Endothelial cell of umbilical vein (primary cell): Measurements from ENCODE around the gene GPR137B. TPM values are rescaled to one million over a fixed set of nuclear protein-coding genes. Genes with fewer than 3 reads are reported as not detected.

Experiments used
- BruUV-seq: library from RNA; stranded (reverse); fragments of 400-500 nt; replicated peaks from 2 replicates; lab custom pipeline; 2021; lab: Mats Ljungman, UMichigan
- CTCF ChIA-PET: fragments of 300-600, 350-600 bp; sonication (Branson Sonifier 250); formaldehyde crosslinking; loops from one replicate; lab custom pipeline; 2021; ENCODE audit warnings: antibody characterized with exemption, inconsistent platforms; lab: Charles Lee
- POLR2A ChIA-PET: fragments of 300-600, 350-600 bp; sonication (Branson Sonifier 250); formaldehyde crosslinking; loops from one replicate; lab custom pipeline; 2021; ENCODE audit warnings: antibody characterized with exemption, inconsistent platforms; lab: Charles Lee
- DNase-seq: peaks from one replicate; pipeline ENCODE4 v3.0.0-alpha.2; 2011; ENCODE audit warnings: low read depth, low spot score
- FAIRE-seq: peaks from 2 replicates; lab custom pipeline; 2011; peaks lifted over from hg19 to GRCh38; lab: Jason Lieb, UNC
- H2AFZ ChIP-seq: 2 replicates; pipeline ENCODE4 v1.6.0; 2012; ENCODE audit warnings: low read depth, low read length, control low read depth, inconsistent platforms
- H3K27ac ChIP-seq: 2 replicates; pipeline ENCODE4 v1.5.1; 2011; ENCODE audit warnings: low read depth, mild to moderate bottlenecking, control low read depth, low read length, moderate library complexity; ENCODE audit not compliant: insufficient read depth
- H3K27me3 ChIP-seq, 2 experiments: 2 replicates each; pipeline versions ENCODE4 v1.6.0 to v1.6.1; 2011; ENCODE audit warnings: low read length in 2 of 2, mixed read lengths in 1 of 2; ENCODE audit not compliant: control insufficient read depth in 2 of 2, insufficient read depth in 2 of 2
- H3K36me3 ChIP-seq, 2 experiments: 2 replicates in 1 of 2; 3 replicates in 1 of 2; pipeline ENCODE4 v1.5.1; 2011; ENCODE audit warnings: low read length in 2 of 2, mild to moderate bottlenecking in 1 of 2, moderate library complexity in 1 of 2; ENCODE audit not compliant: control insufficient read depth in 2 of 2, insufficient read depth in 2 of 2; ENCODE audit errors: extremely low read depth in 1 of 2
- H3K4me1 ChIP-seq: 3 replicates; pipeline ENCODE4 v1.5.1; 2011; ENCODE audit warnings: mild to moderate bottlenecking, low read length; ENCODE audit not compliant: control insufficient read depth, insufficient read depth; ENCODE audit errors: extremely low read depth
- H3K4me2 ChIP-seq: 2 replicates; pipeline ENCODE4 v1.6.1; 2011; ENCODE audit warnings: low read length, control low read depth, mixed read lengths; ENCODE audit not compliant: insufficient read depth
- H3K4me3 ChIP-seq, 3 experiments: fragments of 200-600 bp in 1 of 3; sonication (generic), shearing (Covaris generic) in 1 of 3; replicated peaks in 1 of 3; 2 replicates each; pipeline ENCODE4 v1.5.1; 2011 to 2016; ENCODE audit warnings: control low read depth in 3 of 3, low read length in 3 of 3, mild to moderate bottlenecking in 2 of 3, inconsistent platforms in 1 of 3, low read depth in 1 of 3, moderate library complexity in 1 of 3; ENCODE audit not compliant: insufficient read depth in 1 of 3
- H3K79me2 ChIP-seq: 2 replicates; pipeline ENCODE4 v1.6.0; 2012; ENCODE audit warnings: low read length, inconsistent platforms; ENCODE audit not compliant: control insufficient read depth, insufficient read depth
- H3K9ac ChIP-seq: replicated peaks from 2 replicates; pipeline ENCODE3; 2011; ENCODE audit warnings: low read length, control low read depth; ENCODE audit not compliant: insufficient read depth; ENCODE audit errors: extremely low read depth
- H3K9me1 ChIP-seq: replicated peaks from 3 replicates; pipeline ENCODE4 v1.6.0; 2011; ENCODE audit warnings: mild to moderate bottlenecking, low read length; ENCODE audit not compliant: control insufficient read depth, insufficient read depth; ENCODE audit errors: extremely low read depth
- H3K9me3 ChIP-seq: replicated peaks from 2 replicates; pipeline ENCODE4 v1.5.1; 2012; ENCODE audit warnings: low read length, inconsistent platforms; ENCODE audit not compliant: control insufficient read depth, insufficient read depth
- H4K20me1 ChIP-seq: replicated peaks from 2 replicates; pipeline ENCODE3; 2011; ENCODE audit warnings: mild to moderate bottlenecking, low read length; ENCODE audit not compliant: control insufficient read depth, insufficient read depth; ENCODE audit errors: extremely low read depth
- CTCF ChIP-seq, 2 donors: IDR thresholded peaks; 1 replicate in 1 of 2; 2 replicates in 1 of 2; pipeline ENCODE4 v1.5.1; 2011; ENCODE audit warnings: low read length in 2 of 2, mild to moderate bottlenecking in 2 of 2, moderate library complexity in 2 of 2, control low read depth in 1 of 2, inconsistent platforms in 1 of 2, low read depth in 1 of 2; ENCODE audit not compliant: insufficient read depth in 1 of 2; ENCODE audit errors: extremely low read depth in 1 of 2
- EZH2 ChIP-seq: IDR thresholded peaks from 2 replicates; pipeline ENCODE4 v1.6.1; 2012; ENCODE audit warnings: borderline replicate concordance, low read depth, mild to moderate bottlenecking, moderate library complexity, low read length, inconsistent platforms; ENCODE audit not compliant: severe bottlenecking
- FOS ChIP-seq: IDR thresholded peaks from 2 replicates; pipeline ENCODE4 v1.6.1; 2011; ENCODE audit warnings: mild to moderate bottlenecking, low read length, moderate library complexity, borderline replicate concordance; ENCODE audit not compliant: insufficient read depth
- GATA2 ChIP-seq: IDR thresholded peaks from 2 replicates; pipeline ENCODE4 v1.7.0; 2011; ENCODE audit warnings: low read depth, mild to moderate bottlenecking, moderate library complexity, mixed read lengths, low read length; ENCODE audit not compliant: insufficient read length, insufficient read depth
- JUN ChIP-seq: IDR thresholded peaks from 2 replicates; pipeline ENCODE4 v1.6.1; 2011; ENCODE audit warnings: borderline replicate concordance, low read depth; ENCODE audit not compliant: insufficient read length, insufficient read depth
- MYC ChIP-seq: IDR thresholded peaks from one replicate; pipeline ENCODE4 v1.6.1; 2011; ENCODE audit warnings: mild to moderate bottlenecking, low read depth, low read length
- POLR2A ChIP-seq: IDR thresholded peaks from 2 replicates; pipeline ENCODE4 v1.6.1; 2012; ENCODE audit warnings: low read depth, mild to moderate bottlenecking, control low read depth, low read length
- POLR2AphosphoS5 ChIP-seq: IDR thresholded peaks from 2 replicates; pipeline ENCODE4 v1.6.1; 2012; ENCODE audit warnings: low read depth, mild to moderate bottlenecking, control low read depth, low read length, moderate library complexity; ENCODE audit not compliant: insufficient read depth
- dilution Hi-C: fragments of 300-500 bp; cut with MboI; formaldehyde crosslinking; loops from one replicate; pipeline ENCODE4 v1.15.0; 2019; ENCODE audit warnings: low sequenced_read_pairs; ENCODE audit not compliant: extremely low pct_ligation_motif_present
- intact Hi-C: fragments of 100-400 bp; cut with micrococcal nuclease; formaldehyde crosslinking; loops from one replicate; pipeline ENCODE4 v1.10.0; 2022
- polyA plus RNA-seq, 4 experiments: library from polyadenylated mRNA; depleted of rRNA in 3 of 4; stranded (reverse) in 3 of 4; unstranded in 1 of 4; fragments of >200 nt; gene quantifications; 2 replicates each; pipeline versions ENCODE4 v1.2.1 to v1.2.3, GENCODE V29; 2011 to 2012; ENCODE audit warnings: missing spikeins in 1 of 4
- total RNA-seq: library from RNA; stranded (reverse); gene quantifications from 2 replicates; pipeline ENCODE4 v1.2.3, GENCODE V29; 2021
- TF ChIP-seq, protein P1 (sequence below): IDR thresholded peaks from 2 replicates; pipeline ENCODE4 v1.6.1; 2011; ENCODE audit not compliant: insufficient read depth, insufficient read length

Gene GPR137B
- total and polyA plus RNA-seq, 2 donors (not counting 3 experiments of a cell fraction or from before 2014, with no cell fraction given) = 7.8 to 11.9 TPM

- TF ChIP-seq POLR2A = no peak
- TF ChIP-seq, protein P1, sequence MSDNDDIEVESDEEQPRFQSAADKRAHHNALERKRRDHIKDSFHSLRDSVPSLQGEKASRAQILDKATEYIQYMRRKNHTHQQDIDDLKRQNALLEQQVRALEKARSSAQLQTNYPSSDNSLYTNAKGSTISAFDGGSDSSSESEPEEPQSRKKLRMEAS = no peak
- no peak for TF ChIP-seq CTCF (IDR thresholded peaks at IDR 0.05; ENCODE audit: extremely low read depth in 1 of 2, insufficient read depth in 1 of 2, low read depth in 1 of 2, low read length in 2 of 2)
- no peak for TF ChIP-seq EZH2
- no peak for TF ChIP-seq POLR2AphosphoS5
- no peak for TF ChIP-seq FOS
- no peak for TF ChIP-seq GATA2
- no peak for TF ChIP-seq JUN
- no peak for TF ChIP-seq MYC
- H3K79me2 ChIP-seq = no peaks in the 10 kb centered on the region
- CTCF ChIA-PET = no interaction called here
- H3K4me2 ChIP-seq = no peak overlapping the region
- intact Hi-C loops (loop anchor here (5.0 kb wide), 1 partner anchor 767 kb away; no protein-coding TSS in a partner anchor), dilution Hi-C loops (no loop called here)
- H2AFZ ChIP-seq = no peak overlapping the region
- H3K4me1 ChIP-seq = no peaks in the 10 kb centered on the region
- FAIRE-seq = no peak
- no peaks in the 10 kb centered on the region for H3K36me3 ChIP-seq
- H3K9ac ChIP-seq = no peak overlapping the region
- no peaks in the 10 kb centered on the region for H3K27me3 ChIP-seq
- no peaks in the 10 kb centered on the region for H3K9me3 ChIP-seq
- H3K27ac ChIP-seq = no peak overlapping the region
- no peak overlapping the region for H3K4me3 ChIP-seq
- no peaks in the 10 kb centered on the region for H4K20me1 ChIP-seq
- POLR2A ChIA-PET = no interaction called here
- DNase-seq = no peak
- H3K9me1 ChIP-seq = no peaks in the 10 kb centered on the region
- BruUV-seq = no TSS peak
Measured at GRCh38 chr1:236100799-236101198, 41.5 kb upstream of the GPR137B start.
